B cell (primary cell): ENCODE results near the gene KANTR. TPM values are rescaled to one million over a fixed set of nuclear protein-coding genes. Genes with fewer than 3 reads are reported as not detected.

Experiments
- ATAC-seq: fragments of 200-7000 bp; cut with Tn5 transposase; one replicate; pipeline ENCODE4 v1.10.0; 2021; ENCODE audit warnings: low read depth, mild to moderate bottlenecking, moderate number of reproducible peaks, moderate library complexity
- CTCF ChIA-PET: fragments of 350-600 bp; sonication (Branson Sonifier 250); formaldehyde crosslinking; loops from one replicate; lab custom pipeline; 2021; ENCODE audit warnings: antibody characterized with exemption, inconsistent platforms; lab: Charles Lee
- POLR2A ChIA-PET: fragments of 350-600 bp; sonication (Branson Sonifier 250); formaldehyde crosslinking; loops from one replicate; lab custom pipeline; 2021; ENCODE audit warnings: antibody characterized with exemption; lab: Charles Lee
- DNase-seq: peaks from one replicate; pipeline ENCODE4 v3.0.0; 2013
- H2AFZ ChIP-seq: 2 replicates; pipeline ENCODE4 v1.6.1; 2012; ENCODE audit warnings: mild to moderate bottlenecking, low read depth, low read length; ENCODE audit not compliant: insufficient read depth, poor library complexity, severe bottlenecking
- H3K27ac ChIP-seq, 2 donors: 1 replicate in 1 of 2; 2 replicates in 1 of 2; pipeline ENCODE4 v1.5.1; 2012 to 2013; ENCODE audit warnings: low read length in 2 of 2, mild to moderate bottlenecking in 2 of 2, moderate library complexity in 1 of 2
- H3K27me3 ChIP-seq, 4 experiments: fragments of 200-600 bp in 1 of 4; sonication (generic) in 1 of 4; replicated peaks in 1 of 4; 1 replicate in 2 of 4; 2 replicates in 2 of 4; pipeline versions ENCODE4 v1.6.1 to v1.7.0; 2013 to 2016; ENCODE audit warnings: low read length in 3 of 4, mild to moderate bottlenecking in 2 of 4, mixed read lengths in 1 of 4, moderate library complexity in 1 of 4; ENCODE audit not compliant: insufficient read depth in 4 of 4, control insufficient read depth in 3 of 4; ENCODE audit errors: control extremely low read depth in 1 of 4
- H3K36me3 ChIP-seq, 2 experiments: replicated peaks in 1 of 2; 1 replicate in 1 of 2; 2 replicates in 1 of 2; pipeline versions ENCODE4 v1.6.1 to v1.7.1; 2013; ENCODE audit warnings: low read length in 1 of 2; ENCODE audit not compliant: insufficient read depth in 2 of 2, control insufficient read depth in 1 of 2; ENCODE audit errors: control extremely low read depth in 1 of 2, extremely low read depth in 1 of 2
- H3K4me1 ChIP-seq, 2 donors: fragments of 200-600 bp in 1 of 2; sonication (generic) in 1 of 2; 1 replicate in 1 of 2; 2 replicates in 1 of 2; pipeline versions ENCODE4 v1.5.1 to v1.6.1; 2013 to 2017; ENCODE audit warnings: low read length in 2 of 2; ENCODE audit not compliant: control insufficient read depth in 2 of 2, insufficient read depth in 2 of 2
- H3K4me2 ChIP-seq: replicated peaks from 2 replicates; pipeline ENCODE3; 2012; ENCODE audit warnings: mild to moderate bottlenecking, low read depth, low read length; ENCODE audit not compliant: poor library complexity, severe bottlenecking
- H3K4me3 ChIP-seq, 5 experiments: fragments of 200-600 bp in 1 of 5; sonication (generic) in 1 of 5; 1 replicate in 3 of 5; 2 replicates in 2 of 5; pipeline versions ENCODE4 v1.5.1 to v1.7.0; 2011 to 2016; ENCODE audit warnings: low read length in 4 of 5, mild to moderate bottlenecking in 4 of 5, low read depth in 2 of 5, control low read depth in 1 of 5, moderate library complexity in 1 of 5; ENCODE audit not compliant: insufficient read depth in 1 of 5; ENCODE audit errors: control extremely low read depth in 1 of 5, extremely low read depth in 1 of 5
- H3K79me2 ChIP-seq: fragments of 200-600 bp; sonication (generic); one replicate; pipeline ENCODE4 v1.6.0; 2016; ENCODE audit warnings: low read length; ENCODE audit not compliant: control insufficient read depth, insufficient read depth
- H3K9ac ChIP-seq: fragments of 200-600 bp; sonication (generic); 2 replicates; pipeline ENCODE4 v1.6.1; 2017; ENCODE audit warnings: mild to moderate bottlenecking, low read length, moderate library complexity
- H3K9me3 ChIP-seq, 3 donors: one replicate each; pipeline versions ENCODE4 v1.6.1 to v1.7.1; 2013; ENCODE audit warnings: low read length in 2 of 3; ENCODE audit not compliant: control insufficient read depth in 2 of 3, insufficient read depth in 1 of 3; ENCODE audit errors: control extremely low read depth in 1 of 3
- H4K20me1 ChIP-seq: 2 replicates; pipeline ENCODE4 v1.6.0; 2012; ENCODE audit warnings: mild to moderate bottlenecking, low read length; ENCODE audit not compliant: insufficient read depth, control insufficient read depth, poor library complexity, severe bottlenecking
- H3K27ac Mint-ChIP-seq: one replicate; pipeline ENCODE4 v1.8.0; 2021; ENCODE audit warnings: mixed read lengths
- H3K27me3 Mint-ChIP-seq: one replicate; pipeline ENCODE4 v1.8.0; 2021; ENCODE audit warnings: mixed read lengths
- H3K4me1 Mint-ChIP-seq: one replicate; pipeline ENCODE4 v1.8.0; 2021; ENCODE audit warnings: mixed read lengths
- H3K4me3 Mint-ChIP-seq: one replicate; pipeline ENCODE4 v1.8.0; 2021; ENCODE audit warnings: mixed read lengths
- H3K9me3 Mint-ChIP-seq: one replicate; pipeline ENCODE4 v1.8.0; 2022; ENCODE audit warnings: mixed read lengths; ENCODE audit not compliant: insufficient read depth
- EZH2 ChIP-seq: IDR thresholded peaks from 2 replicates; pipeline ENCODE4 v1.6.1; 2012; ENCODE audit warnings: borderline replicate concordance, low read depth, mild to moderate bottlenecking, moderate library complexity, low read length; ENCODE audit not compliant: insufficient read depth, poor library complexity, severe bottlenecking
- WGBS: methylation state at CpG from one replicate; pipeline ENCODE4 v1.1.5; 2013; ENCODE audit warnings: missing lambda C conversion rate; ENCODE audit not compliant: insufficient coverage; 5-methylcytosine and 5-hydroxymethylcytosine counted together
- intact Hi-C: fragments of 100-400 bp; cut with micrococcal nuclease; formaldehyde crosslinking; loops from one replicate; pipeline ENCODE4 v1.10.0; 2022
- polyA plus RNA-seq: library from polyadenylated mRNA; depleted of rRNA; stranded (reverse); fragments of >200 nt; gene quantifications from 2 replicates; pipeline ENCODE4 v1.2.3, GENCODE V29; 2012
- total RNA-seq, 2 donors: library from RNA; stranded (reverse); fragments of 120-200 nt in 1 of 2; gene quantifications; 1 replicate in 1 of 2; 2 replicates in 1 of 2; pipeline versions ENCODE4 v1.2.3 to v1.2.4, GENCODE V29; 2013 to 2022
- TF ChIP-seq, protein P1 (sequence below): fragments of 200-600 bp; IDR thresholded peaks from one replicate; pipeline ENCODE4 v1.8.0; 2022; ENCODE audit warnings: antibody characterized with exemption, mild to moderate bottlenecking

KANTR gene
- total and polyA plus RNA-seq, 2 donors (not counting 1 experiment from before 2014, with no cell fraction given), result 6.7 to 26.8 TPM

DNA sequence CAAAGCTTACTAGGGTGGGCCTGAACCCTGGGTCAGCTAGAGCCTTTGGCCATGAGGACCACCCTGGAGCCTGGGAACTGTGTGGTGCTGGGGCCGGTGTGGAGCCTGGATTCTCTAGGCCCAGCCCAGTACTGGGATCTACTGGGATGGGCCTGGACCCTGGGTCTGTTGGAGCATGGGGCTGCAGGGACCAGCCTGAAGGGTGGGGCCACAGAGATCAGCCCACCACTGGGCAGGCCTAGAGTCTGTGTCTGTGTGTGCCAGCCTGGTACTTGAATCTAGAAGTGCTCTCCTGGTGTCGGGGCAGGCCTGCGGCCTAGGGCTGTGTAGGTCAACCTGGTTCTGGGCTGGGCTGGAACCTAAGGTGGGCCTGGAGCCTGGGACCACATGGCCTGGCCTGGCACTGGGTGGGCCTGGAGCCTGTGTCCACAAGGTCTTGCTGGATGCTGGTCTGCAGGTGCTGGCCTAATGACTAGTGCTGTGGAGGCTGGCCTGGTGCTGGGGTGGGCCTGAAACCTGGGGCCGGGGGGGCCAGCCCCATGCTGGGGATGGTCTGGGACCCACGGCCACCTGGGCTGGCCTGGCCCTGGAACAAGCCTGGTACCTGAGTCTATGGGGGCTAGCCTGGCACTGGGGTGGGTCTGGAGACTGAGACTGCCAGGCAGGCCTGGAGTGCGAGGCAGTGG, 21.1 kb downstream of the KANTR start:
- Histone ChIP-seq H3K79me2 (peaks cover 13% of the 10 kb centered on the region), H3K4me3 (no peak overlapping the region), H3K9me3 (no peaks in the 10 kb centered on the region), H4K20me1 (no peaks in the 10 kb centered on the region), H3K4me1 (no peaks in the 10 kb centered on the region), H3K27me3 (no peaks in the 10 kb centered on the region), H3K36me3 (peaks cover 0 to 2% of the 10 kb centered on the region in 2 experiments), H3K4me2 (no peak overlapping the region), H3K9ac (no peak overlapping the region), H2AFZ (no peak overlapping the region), H3K27ac (no peak overlapping the region)
- Mint-ChIP-seq H3K4me3 (no peak overlapping the region), H3K9me3 (no peaks in the 10 kb centered on the region), H3K27ac (no peak overlapping the region), H3K27me3 (no peaks in the 10 kb centered on the region), H3K4me1 (peaks cover 7% of the 10 kb centered on the region)
- ATAC-seq (no peak), DNase-seq (no peak)
- TF ChIP-seq, protein P1, sequence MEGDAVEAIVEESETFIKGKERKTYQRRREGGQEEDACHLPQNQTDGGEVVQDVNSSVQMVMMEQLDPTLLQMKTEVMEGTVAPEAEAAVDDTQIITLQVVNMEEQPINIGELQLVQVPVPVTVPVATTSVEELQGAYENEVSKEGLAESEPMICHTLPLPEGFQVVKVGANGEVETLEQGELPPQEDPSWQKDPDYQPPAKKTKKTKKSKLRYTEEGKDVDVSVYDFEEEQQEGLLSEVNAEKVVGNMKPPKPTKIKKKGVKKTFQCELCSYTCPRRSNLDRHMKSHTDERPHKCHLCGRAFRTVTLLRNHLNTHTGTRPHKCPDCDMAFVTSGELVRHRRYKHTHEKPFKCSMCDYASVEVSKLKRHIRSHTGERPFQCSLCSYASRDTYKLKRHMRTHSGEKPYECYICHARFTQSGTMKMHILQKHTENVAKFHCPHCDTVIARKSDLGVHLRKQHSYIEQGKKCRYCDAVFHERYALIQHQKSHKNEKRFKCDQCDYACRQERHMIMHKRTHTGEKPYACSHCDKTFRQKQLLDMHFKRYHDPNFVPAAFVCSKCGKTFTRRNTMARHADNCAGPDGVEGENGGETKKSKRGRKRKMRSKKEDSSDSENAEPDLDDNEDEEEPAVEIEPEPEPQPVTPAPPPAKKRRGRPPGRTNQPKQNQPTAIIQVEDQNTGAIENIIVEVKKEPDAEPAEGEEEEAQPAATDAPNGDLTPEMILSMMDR, result no peak
- TF ChIP-seq EZH2, result no peak
- WGBS, result 97% methylated on average over 5 of the region's 6 CpGs
- ChIA-PET CTCF (no interaction called here), POLR2A (no interaction called here)
- intact Hi-C loops, result no loop called here

DNA sequence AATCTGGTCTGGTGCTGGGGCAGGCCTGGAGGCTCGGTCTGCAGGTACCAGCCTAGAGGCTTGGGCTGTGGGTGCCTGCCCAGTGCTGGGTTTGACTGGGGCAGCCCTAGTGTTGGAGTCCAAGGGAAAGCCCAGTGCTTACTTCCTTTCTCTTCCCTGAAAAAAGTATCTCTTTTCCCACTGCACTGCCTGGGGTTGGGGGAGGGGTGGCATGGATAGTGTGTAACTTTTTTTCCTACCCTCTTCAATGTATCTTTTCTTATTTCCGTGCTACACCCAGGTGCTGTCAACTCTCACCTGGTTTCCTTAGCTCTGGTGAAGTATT, 21.6 kb downstream of the KANTR start:
- ChIA-PET POLR2A (no interaction called here), CTCF (no interaction called here)
- Histone ChIP-seq H3K79me2 (peaks cover 13% of the 10 kb centered on the region), H3K9me3 (no peaks in the 10 kb centered on the region), H3K9ac (no peak overlapping the region), H3K27me3 (no peaks in the 10 kb centered on the region), H3K27ac (no peak overlapping the region), H2AFZ (no peak overlapping the region), H3K4me2 (no peak overlapping the region), H4K20me1 (no peaks in the 10 kb centered on the region), H3K4me1 (no peaks in the 10 kb centered on the region), H3K36me3 (peaks cover 0 to 2% of the 10 kb centered on the region in 2 experiments), H3K4me3 (no peak overlapping the region)
- H3K27ac Mint-ChIP-seq, result no peak overlapping the region
- peaks cover 7% of the 10 kb centered on the region for H3K4me1 Mint-ChIP-seq
- H3K9me3 Mint-ChIP-seq, result no peaks in the 10 kb centered on the region
- no peak overlapping the region for H3K4me3 Mint-ChIP-seq
- ATAC-seq (no peak), DNase-seq (no peak)
- intact Hi-C loops, result no loop called here
- H3K27me3 Mint-ChIP-seq, result no peaks in the 10 kb centered on the region
- no CpG with 5 or more reads among the region's 2 CpGs for WGBS
- no peak for TF ChIP-seq EZH2
- TF ChIP-seq, protein P1, result no peak
